ENCODE data around the gene CADPS.

CADPS gene

GRCh38 chr3:62525281-62525680, 349.9 kb downstream of the CADPS start:
- DNase-seq (ENCODE audit: low read depth): no peak
- no peak for TF ChIP-seq CTCF (IDR thresholded peaks at IDR 0.05; ENCODE audit: insufficient read depth, low read depth, low read length, missing control alignments)
- no peak overlapping the region for H3K4me3 ChIP-seq (ENCODE audit: low read depth, low read length)

- no peak overlapping the region for H3K4me3 ChIP-seq (ENCODE audit: low read depth, low read length)
- no peak for TF ChIP-seq CTCF (IDR thresholded peaks at IDR 0.05; ENCODE audit: insufficient read depth, low read depth, low read length, missing control alignments)
- no peak for DNase-seq (ENCODE audit: low read depth)
Measured at GRCh38 chr3:62523672-62524071, 351.5 kb downstream of the CADPS start.

GRCh38 chr3:62521464-62522105, 353.6 kb downstream of the CADPS start:
- no peak overlapping the region for H3K4me3 ChIP-seq (ENCODE audit: low read depth, low read length)
- no peak for DNase-seq (ENCODE audit: low read depth)
- no peak for TF ChIP-seq CTCF (IDR thresholded peaks at IDR 0.05; ENCODE audit: insufficient read depth, low read depth, low read length, missing control alignments)

- no peak overlapping the region for H3K4me3 ChIP-seq (ENCODE audit: low read depth, low read length)
- no peak for DNase-seq (ENCODE audit: low read depth)
- no peak for TF ChIP-seq CTCF (IDR thresholded peaks at IDR 0.05; ENCODE audit: insufficient read depth, low read depth, low read length, missing control alignments)
Measured at GRCh38 chr3:62503516-62503915, 371.7 kb downstream of the CADPS start.

- H3K4me3 ChIP-seq (ENCODE audit: low read depth, low read length): no peak overlapping the region
- no peak for TF ChIP-seq CTCF (IDR thresholded peaks at IDR 0.05; ENCODE audit: insufficient read depth, low read depth, low read length, missing control alignments)
- no peak for DNase-seq (ENCODE audit: low read depth)
Measured at GRCh38 chr3:62502315-62503300, 372.6 kb downstream of the CADPS start.

GRCh38 chr3:62501289-62501668, 373.9 kb downstream of the CADPS start:
- no peak for DNase-seq (ENCODE audit: low read depth)
- TF ChIP-seq CTCF (IDR thresholded peaks at IDR 0.05; ENCODE audit: insufficient read depth, low read depth, low read length, missing control alignments): no peak
- no peak overlapping the region for H3K4me3 ChIP-seq (ENCODE audit: low read depth, low read length)
